Muscle of leg (tissue), 16 donors: Measurements from ENCODE around the gene PIH1D1. TPM values are rescaled to one million over a fixed set of nuclear protein-coding genes. Genes with fewer than 3 reads are reported as not detected.
A peak's percentile ranks its signal among the peaks of the same experiment; 100 is the strongest.

Source experiments
- DNase-seq: peaks from one replicate; pipeline ENCODE4 v3.0.0; 2013
- H3K27ac ChIP-seq: one replicate; pipeline ENCODE4 v1.5.1; 2013; ENCODE audit warnings: mild to moderate bottlenecking, low read length, control low read depth
- H3K27me3 ChIP-seq: one replicate; pipeline ENCODE4 v1.6.1; 2013; ENCODE audit warnings: low read length; ENCODE audit not compliant: control insufficient read depth, insufficient read depth
- H3K36me3 ChIP-seq: one replicate; pipeline ENCODE4 v1.6.1; 2013; ENCODE audit warnings: low read length; ENCODE audit not compliant: control insufficient read depth, insufficient read depth
- H3K4me1 ChIP-seq: one replicate; pipeline ENCODE4 v1.6.1; 2013; ENCODE audit warnings: low read length; ENCODE audit not compliant: control insufficient read depth, insufficient read depth
- H3K4me3 ChIP-seq: one replicate; pipeline ENCODE4 v1.5.1; 2013; ENCODE audit warnings: low read length, control low read depth
- H3K9me3 ChIP-seq: replicated peaks from 2 replicates; pipeline ENCODE4 v1.6.1; 2013; ENCODE audit warnings: low read depth, low read length; ENCODE audit not compliant: control insufficient read depth
- WGBS: methylation state at CpG from one replicate; pipeline ENCODE4 v1.1.5; 2013; ENCODE audit warnings: missing lambda C conversion rate; ENCODE audit not compliant: insufficient coverage; 5-methylcytosine and 5-hydroxymethylcytosine counted together
- long read RNA-seq, 11 donors: transcript quantifications; one replicate each; lab custom pipeline, GENCODE V29; 2026
- polyA plus RNA-seq, 8 donors: library from polyadenylated mRNA; unstranded; fragments of 120-200 nt; gene quantifications; one replicate each; pipeline versions ENCODE4 v1.2.1 to v1.2.3, GENCODE V29; 2013; ENCODE audit warnings: inconsistent platforms in 1 of 8, low replicate concordance in 1 of 8; ENCODE audit not compliant: insufficient read length in 8 of 8, insufficient read depth in 1 of 8
- total RNA-seq: library from RNA; stranded (reverse); fragments of 120-200 nt; gene quantifications from one replicate; pipeline ENCODE4 v1.2.4, GENCODE V29; 2013

PIH1D1 gene
- total RNA-seq, result 53.6 TPM
- 10 to 100 TPM; 42.2 to 55.0 (median 45.8) TPM for polyA plus RNA-seq
- long read RNA-seq, donor 1, transcript PIH1D1-201 (9 exons, 1,192 nt), result major isoform, 5 of 7 reads
- long read RNA-seq, donor 1, partial matches to known transcripts, result 0 of 7 reads
- long read RNA-seq, donor 1, other reads (novel, unspliced or antisense), result 0 of 7 reads
- long read RNA-seq, donor 2, partial matches to known transcripts, result 0 of 2 reads
- long read RNA-seq, donor 2, other reads (novel, unspliced or antisense), result 0 of 2 reads
- long read RNA-seq, donor 3, transcript PIH1D1-201 (9 exons, 1,192 nt), result major isoform, 10 of 12 reads
- long read RNA-seq, donor 3, partial matches to known transcripts, result 0 of 12 reads
- long read RNA-seq, donor 3, other reads (novel, unspliced or antisense), result 0 of 12 reads
- long read RNA-seq, donor 4, transcript PIH1D1-201 (9 exons, 1,192 nt), result major isoform, 5 of 106 reads
- long read RNA-seq, donor 4, partial matches to known transcripts, result 73 of 106 reads
- long read RNA-seq, donor 4, other reads (novel, unspliced or antisense), result 27 of 106 reads
- long read RNA-seq, donor 5, transcript PIH1D1-223 (2 exons, 474 nt), result minor isoform, 5 of 15,099 reads
- long read RNA-seq, donor 5, transcript PIH1D1-201 (9 exons, 1,192 nt), result major isoform, 29 of 15,099 reads
- long read RNA-seq, donor 5, partial matches to known transcripts, result 14,839 of 15,099 reads
- long read RNA-seq, donor 5, other reads (novel, unspliced or antisense), result 224 of 15,099 reads
- long read RNA-seq, donor 6, transcript PIH1D1-201 (9 exons, 1,192 nt), result major isoform, 20 of 346 reads
- long read RNA-seq, donor 6, partial matches to known transcripts, result 261 of 346 reads
- long read RNA-seq, donor 6, other reads (novel, unspliced or antisense), result 60 of 346 reads
- long read RNA-seq, donor 7, transcript PIH1D1-201 (9 exons, 1,192 nt), result major isoform, 21 of 25 reads
- long read RNA-seq, donor 7, partial matches to known transcripts, result 0 of 25 reads
- long read RNA-seq, donor 7, other reads (novel, unspliced or antisense), result 0 of 25 reads
- long read RNA-seq, donor 8, transcript PIH1D1-223 (2 exons, 474 nt), result major isoform, 6 of 13 reads
- long read RNA-seq, donor 8, transcript PIH1D1-201 (9 exons, 1,192 nt), result minor isoform, 5 of 13 reads
- long read RNA-seq, donor 8, partial matches to known transcripts, result 0 of 13 reads
- long read RNA-seq, donor 8, other reads (novel, unspliced or antisense), result 0 of 13 reads
- long read RNA-seq, donor 9, transcript PIH1D1-201 (9 exons, 1,192 nt), result major isoform, 9 of 11 reads
- long read RNA-seq, donor 9, partial matches to known transcripts, result 0 of 11 reads
- long read RNA-seq, donor 9, other reads (novel, unspliced or antisense), result 0 of 11 reads
- long read RNA-seq, donor 10, transcript PIH1D1-223 (2 exons, 474 nt), result minor isoform, 5 of 25 reads
- long read RNA-seq, donor 10, transcript PIH1D1-201 (9 exons, 1,192 nt), result major isoform, 12 of 25 reads
- long read RNA-seq, donor 10, partial matches to known transcripts, result 6 of 25 reads
- long read RNA-seq, donor 10, other reads (novel, unspliced or antisense), result 0 of 25 reads
- long read RNA-seq, donor 11, transcript PIH1D1-201 (9 exons, 1,192 nt), result major isoform, 8 of 14 reads
- long read RNA-seq, donor 11, partial matches to known transcripts, result 0 of 14 reads
- long read RNA-seq, donor 11, other reads (novel, unspliced or antisense), result 0 of 14 reads

GRCh38 chr19:49451430-49452181 is at the start of gene PIH1D1:
TSS of gene PIH1D1 (minus strand) at chr19:49451814. CDS start at chr19:49451574, 240 bp downstream.
- DNase-seq, result peak; percentile 99
- peaks cover 37% of the 10 kb centered on the region for H3K36me3 ChIP-seq
- peak within 1 kb of the TSS; percentile 98 for H3K27ac ChIP-seq
- H3K4me3 ChIP-seq, result peak within 1 kb of the TSS; percentile 91
- H3K4me1 ChIP-seq, result peaks cover 43% of the 10 kb centered on the region
- H3K9me3 ChIP-seq, result no peaks in the 10 kb centered on the region
- 1% methylated on average over 38 of the region's 42 CpGs for WGBS
- H3K27me3 ChIP-seq, result no peaks in the 10 kb centered on the region

DNA sequence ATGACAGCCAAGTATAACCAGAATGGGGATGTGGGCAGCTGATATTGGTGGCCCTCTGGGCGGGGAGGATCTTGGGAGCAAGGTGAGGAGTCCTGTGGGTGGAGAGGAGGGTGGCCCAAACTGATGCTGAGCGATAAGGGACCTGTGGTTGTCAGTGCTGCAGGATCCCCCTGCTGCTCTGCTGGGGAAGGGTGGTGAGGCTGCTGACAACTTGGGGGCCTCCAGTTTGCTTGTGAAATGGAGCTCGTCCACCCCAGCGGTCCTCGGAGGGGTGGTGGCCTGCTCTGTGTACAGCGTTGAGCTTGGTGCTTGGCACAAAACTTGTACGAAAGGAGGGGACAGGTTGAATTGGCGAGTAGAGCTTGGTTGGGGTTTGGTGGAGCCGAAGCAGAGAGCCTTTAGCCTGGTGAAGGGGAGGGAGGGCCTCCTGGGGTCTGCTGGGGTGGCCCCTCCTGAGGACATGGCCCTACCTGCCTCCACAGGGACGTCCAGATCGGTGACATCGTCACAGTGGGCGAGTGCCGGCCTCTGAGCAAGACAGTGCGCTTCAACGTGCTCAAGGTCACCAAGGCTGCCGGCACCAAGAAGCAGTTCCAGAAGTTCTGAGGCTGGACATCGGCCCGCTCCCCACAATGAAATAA is 47.5 kb upstream of the PIH1D1 start:
- no peak overlapping the region for H3K4me3 ChIP-seq

GRCh38 chr19:49498475-49498874 is 46.9 kb upstream of the PIH1D1 start:
- H3K4me1 ChIP-seq, result peaks cover 49% of the 10 kb centered on the region
- H3K27ac ChIP-seq, result no peak overlapping the region
- H3K4me3 ChIP-seq, result no peak overlapping the region
- H3K9me3 ChIP-seq, result no peaks in the 10 kb centered on the region
- peaks cover 33% of the 10 kb centered on the region for H3K36me3 ChIP-seq
- 75% methylated on average over 1 of the region's 7 CpGs for WGBS
- H3K27me3 ChIP-seq, result no peaks in the 10 kb centered on the region
- DNase-seq, result no peak

More for the DNA sequence above, 47.5 kb upstream of the PIH1D1 start:
- H3K27me3 ChIP-seq, result no peaks in the 10 kb centered on the region
- peaks cover 33% of the 10 kb centered on the region for H3K36me3 ChIP-seq
- WGBS, result 74% methylated on average over 15 of the region's 19 CpGs
- H3K4me1 ChIP-seq, result peaks cover 52% of the 10 kb centered on the region
- no peaks in the 10 kb centered on the region for H3K9me3 ChIP-seq
- H3K27ac ChIP-seq, result no peak overlapping the region
- no peak for DNase-seq

GRCh38 chr19:49497789-49498103 is 46.1 kb upstream of the PIH1D1 start:
- WGBS, result 93% methylated on average over 9 of the region's 12 CpGs

GRCh38 chr19:49497047-49497788 is 45.6 kb upstream of the PIH1D1 start:
- Histone ChIP-seq H3K9me3 (no peaks in the 10 kb centered on the region), H3K27ac (peak overlapping the region; percentile 99), H3K27me3 (no peaks in the 10 kb centered on the region), H3K36me3 (peaks cover 44% of the 10 kb centered on the region), H3K4me3 (peak overlapping the region; percentile 100), H3K4me1 (peaks cover 38% of the 10 kb centered on the region)
- peak; percentile 76 for DNase-seq
- 44% methylated on average over 12 of the region's 22 CpGs for WGBS

More at GRCh38 chr19:49497789-49498103, 46.1 kb upstream of the PIH1D1 start:
- peaks cover 39% of the 10 kb centered on the region for H3K36me3 ChIP-seq
- H3K27me3 ChIP-seq, result no peaks in the 10 kb centered on the region
- no peaks in the 10 kb centered on the region for H3K9me3 ChIP-seq
- H3K4me1 ChIP-seq, result peaks cover 42% of the 10 kb centered on the region
- H3K4me3 ChIP-seq, result no peak overlapping the region
- no peak overlapping the region for H3K27ac ChIP-seq
- no peak for DNase-seq

DNA sequence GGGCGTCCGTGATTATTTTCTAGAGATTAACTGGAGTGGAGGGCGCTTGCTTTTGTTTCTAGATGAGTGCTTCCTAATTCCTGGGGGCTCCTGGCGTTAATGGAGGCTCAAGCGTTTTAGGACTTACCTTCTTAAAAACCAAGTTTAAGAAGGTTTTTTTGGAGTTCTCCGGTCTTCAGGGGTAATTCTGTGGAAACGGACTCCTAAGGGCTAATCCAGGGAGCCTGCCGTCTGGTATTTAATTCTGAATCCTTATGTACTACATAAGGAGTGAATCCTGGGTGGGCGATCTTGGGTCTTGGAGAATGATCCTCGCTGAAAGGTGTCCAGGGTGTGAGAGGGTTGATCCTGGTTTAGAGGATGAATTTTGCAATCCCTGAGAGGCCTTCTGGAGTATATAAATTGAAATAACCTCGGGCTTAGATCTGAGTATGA is 45.0 kb upstream of the PIH1D1 start:
- peaks cover 50% of the 10 kb centered on the region for H3K36me3 ChIP-seq
- H3K27me3 ChIP-seq, result no peaks in the 10 kb centered on the region
- peak overlapping the region; percentile 100 for H3K4me3 ChIP-seq
- H3K9me3 ChIP-seq, result no peaks in the 10 kb centered on the region
- peak overlapping the region; percentile 99 for H3K27ac ChIP-seq
- DNase-seq, result no peak
- WGBS, result 0% methylated on average over 5 of the region's 11 CpGs
- peaks cover 40% of the 10 kb centered on the region for H3K4me1 ChIP-seq

GRCh38 chr19:49492573-49493405 is 41.2 kb upstream of the PIH1D1 start:
- Histone ChIP-seq H3K4me3 (no peak overlapping the region), H3K27ac (no peak overlapping the region), H3K36me3 (peaks cover 57% of the 10 kb centered on the region), H3K4me1 (peaks cover 43% of the 10 kb centered on the region), H3K9me3 (no peaks in the 10 kb centered on the region), H3K27me3 (no peaks in the 10 kb centered on the region)
- no peak for DNase-seq
- 69% methylated on average over 4 of the region's 12 CpGs for WGBS
